ENCODE results near the gene PRAC2. TPM values are rescaled to one million over a fixed set of nuclear protein-coding genes. Genes with fewer than 3 reads are reported as not detected.

Gene PRAC2
- polyA plus RNA-seq, 2 donors: 0.41 TPM; not detected in 1

DNA sequence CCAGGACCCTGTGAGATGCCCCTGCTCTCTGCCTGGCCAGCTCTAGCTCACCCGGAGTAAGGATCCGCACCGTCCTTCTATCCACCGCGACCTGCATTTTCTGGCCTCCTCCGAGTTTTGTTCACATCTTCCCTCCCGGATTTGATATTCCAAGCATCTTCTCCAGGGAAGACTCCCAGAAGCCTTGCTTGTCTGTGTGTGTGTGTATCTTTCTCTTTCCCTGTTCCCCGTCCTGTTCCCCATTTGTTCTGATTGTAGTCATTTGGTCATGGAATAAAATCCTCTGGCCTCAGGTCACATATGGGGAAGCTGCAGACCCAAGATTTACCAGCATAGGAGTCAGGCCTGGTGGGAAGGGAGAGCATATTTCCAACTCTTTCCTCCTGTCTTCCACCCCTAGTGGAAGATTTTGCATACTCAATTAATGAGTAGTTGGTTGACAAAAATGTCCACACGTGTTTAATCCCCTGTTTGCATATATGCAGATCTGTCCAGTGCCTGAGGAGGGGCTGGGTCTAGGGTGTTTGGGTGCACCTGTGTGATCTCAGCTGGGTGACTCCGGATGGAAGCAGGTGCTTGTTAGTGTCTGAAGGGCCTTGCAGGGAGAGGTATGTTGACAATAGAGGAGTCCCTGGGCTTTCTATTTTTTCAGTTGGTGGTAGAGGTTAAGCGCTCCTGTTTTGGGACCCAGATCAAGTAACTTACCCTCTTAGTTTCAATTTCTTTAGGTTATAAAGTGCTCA, 2.5 kb upstream of the PRAC2 start:
- WGBS, 2 donors: 26 to 34% methylated on average over 11 of the region's 11 CpGs
- peaks cover 18 to 64% of the 10 kb centered on the region in 2 donors for H3K27me3 ChIP-seq (ENCODE audit: control insufficient read depth in 1 of 2, insufficient read depth in 2 of 2, low read length in 2 of 2)
- H3K4me3 ChIP-seq (ENCODE audit: low read depth in 1 of 2, low read length in 2 of 2): no peak overlapping the region
- H3K27ac ChIP-seq (ENCODE audit: low read depth in 2 of 2, low read length in 1 of 2): no peak overlapping the region
- H3K36me3 ChIP-seq (ENCODE audit: control insufficient read depth in 2 of 2, insufficient read depth in 2 of 2, low read length in 1 of 2): no peaks in the 10 kb centered on the region
- peaks cover 0 to 10% of the 10 kb centered on the region in 2 donors for H3K4me1 ChIP-seq (ENCODE audit: control insufficient read depth in 2 of 2, insufficient read depth in 2 of 2, low read length in 1 of 2)
- peaks cover 0 to 15% of the 10 kb centered on the region in 2 donors for H3K9me3 ChIP-seq (ENCODE audit: control insufficient read depth in 2 of 2, insufficient read depth in 1 of 2, low read depth in 1 of 2, low read length in 1 of 2)

DNA sequence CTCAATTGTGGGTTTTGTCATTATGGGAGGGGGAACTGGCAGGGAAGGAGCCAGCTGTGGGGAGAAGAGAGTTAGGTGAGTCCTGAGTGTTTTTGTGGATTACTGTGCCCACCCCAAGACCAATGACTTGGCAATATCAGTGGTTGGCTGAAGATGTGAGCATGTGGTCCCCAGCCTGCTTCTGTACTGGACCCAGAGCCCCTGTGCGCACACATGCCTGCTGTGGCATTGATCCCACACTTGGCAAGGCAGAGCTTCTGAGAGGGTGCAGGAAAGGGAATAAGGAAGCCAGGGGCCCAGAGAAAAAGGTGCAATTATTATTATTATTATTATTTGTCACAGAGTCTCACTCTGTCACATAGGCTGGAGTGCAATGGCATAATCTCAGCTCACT, 2.0 kb upstream of the PRAC2 start:
- no peaks in the 10 kb centered on the region for H3K36me3 ChIP-seq (ENCODE audit: control insufficient read depth in 2 of 2, insufficient read depth in 2 of 2, low read length in 1 of 2)
- peaks cover 0 to 10% of the 10 kb centered on the region in 2 donors for H3K4me1 ChIP-seq (ENCODE audit: control insufficient read depth in 2 of 2, insufficient read depth in 2 of 2, low read length in 1 of 2)
- H3K27ac ChIP-seq (ENCODE audit: low read depth in 2 of 2, low read length in 1 of 2): no peak overlapping the region
- peaks cover 18 to 69% of the 10 kb centered on the region in 2 donors for H3K27me3 ChIP-seq (ENCODE audit: control insufficient read depth in 1 of 2, insufficient read depth in 2 of 2, low read length in 2 of 2)
- no peak overlapping the region for H3K4me3 ChIP-seq (ENCODE audit: low read depth in 1 of 2, low read length in 2 of 2)
- H3K9me3 ChIP-seq (ENCODE audit: control insufficient read depth in 2 of 2, insufficient read depth in 1 of 2, low read depth in 1 of 2, low read length in 1 of 2): peaks cover 0 to 15% of the 10 kb centered on the region in 2 donors
- 67 to 69% methylated on average over 1 of the region's 1 CpG for WGBS, 2 donors

DNA sequence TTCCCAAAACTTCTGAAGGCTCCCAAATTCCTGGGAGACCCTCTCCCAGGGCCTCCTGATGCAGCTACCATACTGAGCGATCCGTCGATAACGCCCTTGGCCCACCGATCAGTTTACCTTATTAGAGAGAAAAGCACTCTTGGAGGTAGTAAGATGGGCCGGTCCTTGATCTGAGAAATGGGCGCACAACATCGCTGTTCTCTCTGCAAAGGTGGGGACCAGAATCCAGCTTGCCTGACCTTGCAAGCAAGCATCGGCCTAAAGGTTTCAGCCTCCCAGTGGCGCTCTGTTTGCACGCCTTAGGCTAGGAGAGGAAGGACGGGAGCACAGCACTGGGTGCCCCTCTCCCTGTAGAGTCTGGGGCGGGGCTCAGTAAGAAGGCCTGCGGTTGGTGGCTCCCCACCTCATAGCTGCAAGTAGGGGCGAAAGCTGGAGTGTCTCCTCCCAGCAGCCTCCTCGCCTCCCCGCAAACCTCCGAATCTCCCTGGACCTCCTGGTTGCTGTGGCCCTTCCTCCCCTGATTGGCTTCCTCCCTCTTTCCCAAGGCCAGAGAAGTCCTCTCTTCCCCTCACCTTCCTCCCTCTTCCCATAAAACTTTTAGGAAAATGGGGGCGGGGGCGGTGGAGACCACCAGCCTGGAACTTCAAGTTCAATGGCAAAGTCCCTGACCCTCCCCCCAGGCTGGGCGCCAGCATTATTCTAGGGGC, 631 bp upstream of the PRAC2 start, which contains the start of gene PRAC1:
PRAC1 (minus strand) TSS at position 318 of the 707 bp plus-strand sequence; CDS start at position 192, 126 bp downstream.
- peaks cover 0 to 18% of the 10 kb centered on the region in 2 donors for H3K9me3 ChIP-seq (ENCODE audit: control insufficient read depth in 2 of 2, insufficient read depth in 1 of 2, low read depth in 1 of 2, low read length in 1 of 2)
- H3K27ac ChIP-seq (ENCODE audit: low read depth in 2 of 2, low read length in 1 of 2): no peak within 1 kb of the TSS
- H3K4me1 ChIP-seq (ENCODE audit: control insufficient read depth in 2 of 2, insufficient read depth in 2 of 2, low read length in 1 of 2): peaks cover 0 to 10% of the 10 kb centered on the region in 2 donors
- 13% methylated on average over 21 of the region's 21 CpGs for WGBS, 2 donors
- no peak within 1 kb of the TSS for H3K4me3 ChIP-seq (ENCODE audit: low read depth in 1 of 2, low read length in 2 of 2)
- peaks cover 18 to 82% of the 10 kb centered on the region in 2 donors for H3K27me3 ChIP-seq (ENCODE audit: control insufficient read depth in 1 of 2, insufficient read depth in 2 of 2, low read length in 2 of 2)
- no peaks in the 10 kb centered on the region for H3K36me3 ChIP-seq (ENCODE audit: control insufficient read depth in 2 of 2, insufficient read depth in 2 of 2, low read length in 1 of 2)

DNA sequence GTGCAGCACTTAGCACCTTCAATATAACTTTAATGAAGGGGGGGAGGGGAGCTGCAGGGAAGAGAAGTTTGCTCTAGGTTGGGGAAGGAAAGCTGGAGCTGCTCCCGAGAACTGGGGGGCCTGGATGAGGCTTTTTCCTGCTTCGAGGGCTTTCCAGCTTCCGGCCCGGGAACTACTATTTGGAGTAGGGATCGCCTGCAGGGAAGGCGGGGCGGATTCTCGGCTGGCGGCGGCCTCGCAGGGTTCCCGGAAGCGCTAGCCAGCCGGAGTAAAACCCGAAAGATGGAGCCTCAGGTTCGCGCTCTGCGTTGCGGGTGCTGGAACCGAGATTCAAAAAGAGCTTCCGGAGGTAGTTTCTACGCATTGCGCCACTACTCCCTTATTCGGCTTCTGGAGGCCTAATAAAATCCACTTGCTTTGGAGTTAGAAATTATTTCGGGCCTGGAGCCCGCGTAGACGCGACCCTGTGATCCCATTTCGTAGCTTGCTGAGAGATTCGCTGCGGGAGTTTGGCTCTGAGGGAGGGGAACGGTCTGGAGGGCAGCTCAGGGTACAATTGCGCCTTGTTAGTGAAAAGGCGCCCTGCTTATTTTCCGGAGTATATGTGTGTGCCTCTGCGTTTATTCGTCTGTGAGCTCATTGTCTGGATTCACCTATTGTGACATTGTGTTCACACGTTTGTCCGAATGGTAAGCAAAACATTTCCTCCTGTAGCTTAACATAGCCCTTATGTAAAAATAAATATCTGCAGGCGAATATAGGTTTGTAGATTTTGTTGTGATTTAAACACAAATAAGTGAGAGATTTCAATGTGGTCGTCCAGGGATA, 652 bp downstream of the PRAC2 start:
- no peaks in the 10 kb centered on the region for H3K36me3 ChIP-seq (ENCODE audit: control insufficient read depth in 2 of 2, insufficient read depth in 2 of 2, low read length in 1 of 2)
- H3K4me1 ChIP-seq (ENCODE audit: control insufficient read depth in 2 of 2, insufficient read depth in 2 of 2, low read length in 1 of 2): peaks cover 0 to 10% of the 10 kb centered on the region in 2 donors
- 13% methylated on average over 42 of the region's 42 CpGs for WGBS, 2 donors
- H3K9me3 ChIP-seq (ENCODE audit: control insufficient read depth in 2 of 2, insufficient read depth in 1 of 2, low read depth in 1 of 2, low read length in 1 of 2): peaks cover 0 to 19% of the 10 kb centered on the region in 2 donors
- no peak overlapping the region for H3K27ac ChIP-seq (ENCODE audit: low read depth in 2 of 2, low read length in 1 of 2)
- no peak overlapping the region for H3K4me3 ChIP-seq (ENCODE audit: low read depth in 1 of 2, low read length in 2 of 2)
- H3K27me3 ChIP-seq (ENCODE audit: control insufficient read depth in 1 of 2, insufficient read depth in 2 of 2, low read length in 2 of 2): peaks cover 18 to 85% of the 10 kb centered on the region in 2 donors

DNA sequence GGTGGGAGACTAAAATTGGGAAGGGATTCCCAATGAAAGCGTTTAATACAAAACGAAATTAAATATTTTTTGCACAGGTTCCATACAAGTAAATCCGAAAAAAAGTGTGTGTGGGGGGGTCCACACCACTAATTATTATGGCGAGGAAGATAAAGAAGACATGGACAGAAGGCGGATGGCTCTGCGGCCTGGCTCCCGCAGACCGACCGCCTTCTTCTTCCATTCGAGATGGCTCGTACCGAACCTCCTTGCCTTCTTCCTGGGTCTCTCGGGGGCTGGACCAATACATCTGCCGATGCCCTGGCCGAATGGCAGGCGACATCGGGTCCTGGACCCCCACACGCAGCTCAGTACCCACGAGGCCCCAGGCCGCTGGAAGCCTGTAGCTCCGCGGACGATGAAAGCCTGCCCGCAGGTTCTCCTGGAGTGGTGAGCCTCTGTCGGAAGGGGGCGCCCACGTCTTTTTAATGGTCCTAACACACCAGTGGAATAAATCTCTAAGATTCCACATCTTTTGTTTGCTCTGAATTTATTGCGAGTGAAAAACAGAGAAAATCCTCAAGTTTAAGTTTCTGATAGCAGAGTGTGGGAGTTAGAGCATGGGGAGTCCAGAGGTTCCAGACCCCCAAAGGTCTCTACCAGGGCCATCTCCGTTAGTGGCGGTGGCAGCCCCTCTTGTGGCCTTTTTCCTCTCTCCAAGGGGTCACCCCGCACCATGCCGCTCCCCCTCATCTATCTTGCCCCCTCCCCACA, 1.4 kb downstream of the PRAC2 start:
- H3K4me1 ChIP-seq (ENCODE audit: control insufficient read depth in 2 of 2, insufficient read depth in 2 of 2, low read length in 1 of 2): peaks cover 0 to 10% of the 10 kb centered on the region in 2 donors
- no peak overlapping the region for H3K27ac ChIP-seq (ENCODE audit: low read depth in 2 of 2, low read length in 1 of 2)
- 9 to 11% methylated on average over 32 of the region's 32 CpGs for WGBS, 2 donors
- peaks cover 18 to 84% of the 10 kb centered on the region in 2 donors for H3K27me3 ChIP-seq (ENCODE audit: control insufficient read depth in 1 of 2, insufficient read depth in 2 of 2, low read length in 2 of 2)
- H3K4me3 ChIP-seq (ENCODE audit: low read depth in 1 of 2, low read length in 2 of 2): no peak overlapping the region
- no peaks in the 10 kb centered on the region for H3K36me3 ChIP-seq (ENCODE audit: control insufficient read depth in 2 of 2, insufficient read depth in 2 of 2, low read length in 1 of 2)
- H3K9me3 ChIP-seq (ENCODE audit: control insufficient read depth in 2 of 2, insufficient read depth in 1 of 2, low read depth in 1 of 2, low read length in 1 of 2): peaks cover 0 to 13% of the 10 kb centered on the region in 2 donors

DNA sequence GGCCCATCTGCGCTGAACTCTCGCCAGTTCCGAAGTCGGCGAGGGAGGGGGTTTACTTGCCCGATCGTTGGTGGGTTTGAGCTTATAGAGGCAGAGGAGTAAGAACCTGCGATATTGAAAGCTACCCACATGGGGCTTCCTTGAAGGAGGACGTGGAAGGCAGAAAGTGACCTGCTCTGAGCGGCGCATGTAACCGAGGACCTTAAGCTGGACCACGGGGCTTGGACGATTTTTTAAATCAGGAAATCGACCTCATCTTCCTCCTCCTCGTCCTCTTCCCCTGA, 2.0 kb downstream of the PRAC2 start:
- H3K4me3 ChIP-seq (ENCODE audit: low read depth in 1 of 2, low read length in 2 of 2): no peak overlapping the region
- H3K27me3 ChIP-seq (ENCODE audit: control insufficient read depth in 1 of 2, insufficient read depth in 2 of 2, low read length in 2 of 2): peaks cover 16 to 81% of the 10 kb centered on the region in 2 donors
- H3K4me1 ChIP-seq (ENCODE audit: control insufficient read depth in 2 of 2, insufficient read depth in 2 of 2, low read length in 1 of 2): peaks cover 0 to 10% of the 10 kb centered on the region in 2 donors
- H3K9me3 ChIP-seq (ENCODE audit: control insufficient read depth in 2 of 2, insufficient read depth in 1 of 2, low read depth in 1 of 2, low read length in 1 of 2): peaks cover 0 to 10% of the 10 kb centered on the region in 2 donors
- no peaks in the 10 kb centered on the region for H3K36me3 ChIP-seq (ENCODE audit: control insufficient read depth in 2 of 2, insufficient read depth in 2 of 2, low read length in 1 of 2)
- no peak overlapping the region for H3K27ac ChIP-seq (ENCODE audit: low read depth in 2 of 2, low read length in 1 of 2)
- WGBS, 2 donors: 2 to 4% methylated on average over 16 of the region's 16 CpGs

DNA sequence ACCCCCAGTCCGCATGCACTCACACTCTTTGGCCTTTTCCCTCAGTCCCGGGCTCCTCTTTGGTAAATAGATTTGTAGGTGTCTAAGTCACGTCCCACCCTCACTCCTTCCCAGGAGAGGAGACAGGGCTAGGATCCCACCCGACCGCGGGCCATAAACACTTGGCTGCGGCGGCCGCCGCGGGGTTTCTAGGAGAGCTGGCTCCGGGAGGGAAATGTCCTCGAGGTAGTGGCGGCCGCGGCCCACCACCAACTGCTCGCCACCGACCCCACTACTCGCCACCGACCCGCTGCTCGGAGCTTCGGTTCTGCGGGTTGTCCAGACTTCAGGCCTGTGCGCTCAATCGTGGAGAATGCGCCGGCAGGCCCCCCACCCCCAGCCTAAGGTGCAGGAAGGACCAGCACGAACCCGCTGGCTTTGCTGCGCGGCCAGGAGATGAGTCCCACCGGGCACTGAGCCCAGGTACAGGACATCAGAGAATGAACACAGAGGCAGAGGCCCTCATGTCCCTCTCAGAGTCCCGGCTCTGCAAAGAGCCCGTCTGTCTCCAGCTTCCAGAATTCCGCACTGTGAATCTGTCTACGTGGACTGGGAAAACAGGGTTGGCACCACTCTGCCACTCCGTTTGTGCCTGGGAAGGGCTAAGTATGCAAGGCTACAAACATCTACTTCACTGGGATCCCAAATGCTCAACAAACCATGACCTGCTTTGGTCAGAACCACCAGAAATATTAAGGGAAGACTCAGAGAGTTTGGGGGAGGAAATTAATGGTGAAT, 2.5 kb downstream of the PRAC2 start:
- Histone ChIP-seq H3K4me1 (ENCODE audit: control insufficient read depth in 2 of 2, insufficient read depth in 2 of 2, low read length in 1 of 2) (peaks cover 0 to 10% of the 10 kb centered on the region in 2 donors), H3K9me3 (ENCODE audit: control insufficient read depth in 2 of 2, insufficient read depth in 1 of 2, low read depth in 1 of 2, low read length in 1 of 2) (peaks cover 0 to 10% of the 10 kb centered on the region in 2 donors), H3K27me3 (ENCODE audit: control insufficient read depth in 1 of 2, insufficient read depth in 2 of 2, low read length in 2 of 2) (peaks cover 13 to 75% of the 10 kb centered on the region in 2 donors), H3K36me3 (ENCODE audit: control insufficient read depth in 2 of 2, insufficient read depth in 2 of 2, low read length in 1 of 2) (no peaks in the 10 kb centered on the region), H3K27ac (ENCODE audit: low read depth in 2 of 2, low read length in 1 of 2) (no peak overlapping the region), H3K4me3 (ENCODE audit: low read depth in 1 of 2, low read length in 2 of 2) (no peak overlapping the region)
- 6 to 7% methylated on average over 38 of the region's 38 CpGs for WGBS, 2 donors

DNA sequence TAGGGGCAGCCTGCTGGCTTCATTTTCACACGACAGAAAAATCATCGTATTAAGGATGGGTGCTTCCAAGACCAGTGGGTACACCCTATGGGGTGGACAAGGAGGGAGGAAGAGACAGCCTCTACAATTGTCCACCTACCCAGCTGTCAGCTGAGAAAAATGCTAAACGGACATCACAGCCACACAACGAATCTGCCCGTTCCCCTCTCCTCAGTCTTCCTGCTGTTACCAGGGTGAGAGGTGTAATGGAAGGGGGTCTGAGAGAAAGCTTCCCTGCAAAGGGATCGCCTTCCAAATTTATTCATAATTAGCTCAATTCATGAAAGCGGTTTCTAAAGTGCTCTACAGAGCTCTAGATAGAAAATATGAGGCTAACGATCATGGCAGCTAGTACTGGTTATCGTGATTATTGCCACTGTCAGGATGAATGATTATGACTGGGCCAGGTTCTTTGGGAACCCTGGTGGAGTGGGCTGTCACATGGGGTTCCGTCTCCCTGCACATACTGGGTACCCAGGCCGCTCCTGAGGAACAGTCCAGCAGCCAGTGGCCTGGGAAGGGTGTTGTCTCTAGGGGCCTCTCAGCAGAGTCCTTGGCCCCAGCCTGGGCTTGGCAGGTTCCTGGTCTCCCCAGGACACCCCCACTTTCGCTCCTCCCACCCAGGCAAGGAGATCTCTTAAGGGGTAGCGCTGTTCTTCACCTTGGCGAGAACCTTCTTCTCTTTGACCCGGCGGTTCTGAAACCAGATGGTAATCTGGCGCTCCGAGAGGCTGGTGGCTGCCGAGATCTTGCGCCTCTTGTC, 3.3 kb downstream of the PRAC2 start:
- Histone ChIP-seq H3K27me3 (ENCODE audit: control insufficient read depth in 1 of 2, insufficient read depth in 2 of 2, low read length in 2 of 2) (peaks cover 13 to 68% of the 10 kb centered on the region in 2 donors), H3K27ac (ENCODE audit: low read depth in 2 of 2, low read length in 1 of 2) (no peak overlapping the region), H3K36me3 (ENCODE audit: control insufficient read depth in 2 of 2, insufficient read depth in 2 of 2, low read length in 1 of 2) (no peaks in the 10 kb centered on the region), H3K4me1 (ENCODE audit: control insufficient read depth in 2 of 2, insufficient read depth in 2 of 2, low read length in 1 of 2) (peaks cover 0 to 10% of the 10 kb centered on the region in 2 donors), H3K4me3 (ENCODE audit: low read depth in 1 of 2, low read length in 2 of 2) (no peak overlapping the region), H3K9me3 (ENCODE audit: control insufficient read depth in 2 of 2, insufficient read depth in 1 of 2, low read depth in 1 of 2, low read length in 1 of 2) (peaks cover 0 to 10% of the 10 kb centered on the region in 2 donors)
- WGBS, 2 donors: 13 to 14% methylated on average over 20 of the region's 20 CpGs
